IMR-90 (cell line): ENCODE measurements around the gene KRT8. TPM values are rescaled to one million over a fixed set of nuclear protein-coding genes. Genes with fewer than 3 reads are reported as not detected.

ENCODE experiments used
- ATAC-seq: fragments of 200-7000 bp; cut with Tn5 transposase; 2 replicates; pipeline ENCODE4 v1.9.1; 2020; ENCODE audit warnings: low read depth, mild to moderate bottlenecking, moderate library complexity
- BruUV-seq: library from RNA; stranded (reverse); fragments of 400-500 nt; replicated peaks from 2 replicates; lab custom pipeline; 2021; lab: Mats Ljungman, UMichigan
- CTCF ChIA-PET: fragments of 300-600 bp; formaldehyde crosslinking; extraction: SDS; loops from one replicate; lab custom pipeline; 2021; ENCODE audit warnings: antibody characterized with exemption; lab: Yijun Ruan, JAX
- POLR2A ChIA-PET: fragments of 300-600 bp; sonication (Branson Sonifier 250); formaldehyde crosslinking; loops from one replicate; lab custom pipeline; 2022; ENCODE audit warnings: antibody characterized with exemption; ENCODE audit not compliant: unreplicated experiment; lab: Charles Lee
- DNase-seq: peaks from one replicate; pipeline ENCODE4 v3.0.0; 2013
- H2AFZ ChIP-seq: replicated peaks from 2 replicates; pipeline ENCODE3; 2013; ENCODE audit warnings: low read length, mild to moderate bottlenecking; ENCODE audit not compliant: poor library complexity
- H2AK5ac ChIP-seq: 2 replicates; pipeline ENCODE4 v1.6.1; 2013; ENCODE audit warnings: low read depth, low read length, inconsistent platforms
- H2AK9ac ChIP-seq: replicated peaks from 2 replicates; pipeline ENCODE3; 2013; ENCODE audit warnings: mild to moderate bottlenecking, low read depth, low read length, moderate library complexity; ENCODE audit not compliant: poor library complexity
- H2BK120ac ChIP-seq: 2 replicates; pipeline ENCODE4 v1.6.1; 2013; ENCODE audit warnings: low read depth, low read length, inconsistent platforms
- H2BK15ac ChIP-seq: 3 replicates; pipeline ENCODE4 v1.6.1; 2013; ENCODE audit warnings: low read depth, low read length, inconsistent platforms
- H2BK20ac ChIP-seq: 2 replicates; pipeline ENCODE4 v1.6.1; 2013; ENCODE audit warnings: low read depth, mild to moderate bottlenecking, inconsistent platforms, low read length, moderate library complexity
- H2BK5ac ChIP-seq: 2 replicates; pipeline ENCODE4 v1.6.1; 2013; ENCODE audit warnings: mild to moderate bottlenecking, low read depth, low read length, inconsistent platforms; ENCODE audit not compliant: poor library complexity, severe bottlenecking
- H3K14ac ChIP-seq: replicated peaks from 2 replicates; pipeline ENCODE4 v1.6.1; 2013; ENCODE audit warnings: low read depth, low read length, inconsistent platforms
- H3K18ac ChIP-seq: 2 replicates; pipeline ENCODE4 v1.6.1; 2013; ENCODE audit warnings: low read depth, low read length, control low read depth
- H3K23ac ChIP-seq: 2 replicates; pipeline ENCODE4 v1.6.1; 2013; ENCODE audit warnings: low read depth, low read length, inconsistent platforms
- H3K27ac ChIP-seq: 2 replicates; pipeline ENCODE4 v1.5.1; 2013; ENCODE audit warnings: mild to moderate bottlenecking, control low read depth, low read length; ENCODE audit not compliant: insufficient read depth
- H3K27me3 ChIP-seq: 2 replicates; pipeline ENCODE4 v1.6.1; 2013; ENCODE audit warnings: low read length; ENCODE audit not compliant: control insufficient read depth, insufficient read depth
- H3K36me3 ChIP-seq: 2 replicates; pipeline ENCODE4 v1.6.1; 2013; ENCODE audit warnings: low read length, mixed read lengths; ENCODE audit not compliant: control insufficient read depth, insufficient read depth
- H3K4ac ChIP-seq: 2 replicates; pipeline ENCODE4 v1.6.1; 2013; ENCODE audit warnings: low read depth, low read length, inconsistent platforms
- H3K4me1 ChIP-seq: 2 replicates; pipeline ENCODE4 v1.6.1; 2013; ENCODE audit warnings: low read length, mixed read lengths; ENCODE audit not compliant: control insufficient read depth, insufficient read depth
- H3K4me2 ChIP-seq: 2 replicates; pipeline ENCODE4 v1.6.1; 2013; ENCODE audit warnings: low read depth, mild to moderate bottlenecking, control low read depth, low read length, moderate library complexity
- H3K4me3 ChIP-seq: 2 replicates; pipeline ENCODE4 v1.5.1; 2013; ENCODE audit warnings: low read depth, mild to moderate bottlenecking, control low read depth, low read length, moderate library complexity; ENCODE audit not compliant: insufficient read depth
- H3K56ac ChIP-seq: 2 replicates; pipeline ENCODE4 v1.6.1; 2013; ENCODE audit warnings: low read length, inconsistent platforms; ENCODE audit not compliant: insufficient read depth; ENCODE audit errors: extremely low read depth
- H3K79me1 ChIP-seq, 2 experiments: 2 replicates each; pipeline ENCODE4 v1.6.1; 2013; ENCODE audit warnings: low read length in 2 of 2, inconsistent platforms in 1 of 2, low read depth in 1 of 2
- H3K9ac ChIP-seq: 2 replicates; pipeline ENCODE4 v1.6.1; 2013; ENCODE audit warnings: low read depth, low read length, control low read depth
- H3K9me1 ChIP-seq: 2 replicates; pipeline ENCODE4 v1.6.1; 2013; ENCODE audit warnings: low read length, inconsistent platforms; ENCODE audit not compliant: insufficient read depth
- H3K9me3 ChIP-seq: 2 replicates; pipeline ENCODE4 v1.6.1; 2013; ENCODE audit warnings: low read length; ENCODE audit not compliant: control insufficient read depth, insufficient read depth
- H4K20me1 ChIP-seq: 2 replicates; pipeline ENCODE4 v1.6.1; 2013; ENCODE audit warnings: low read length, inconsistent platforms; ENCODE audit not compliant: insufficient read depth
- H4K5ac ChIP-seq: 2 replicates; pipeline ENCODE4 v1.6.1; 2013; ENCODE audit warnings: mild to moderate bottlenecking, low read depth, low read length, control low read depth
- H4K8ac ChIP-seq, 2 experiments: 2 replicates each; pipeline ENCODE4 v1.6.1; 2013; ENCODE audit warnings: low read depth in 2 of 2, low read length in 2 of 2, control low read depth in 1 of 2, inconsistent platforms in 1 of 2
- H4K91ac ChIP-seq: 2 replicates; pipeline ENCODE4 v1.6.1; 2013; ENCODE audit warnings: low read depth, low read length, inconsistent platforms; ENCODE audit not compliant: insufficient read depth
- BHLHE40 ChIP-seq: fragments of 150-350 bp; IDR thresholded peaks from 2 replicates; pipeline ENCODE4 v1.6.1; 2016; ENCODE audit warnings: mild to moderate bottlenecking, low read depth, low read length
- CEBPB ChIP-seq: IDR thresholded peaks from 2 replicates; pipeline ENCODE4 v1.6.1; 2012; ENCODE audit warnings: low read depth, low read length, improper control_type of control experiment
- CHD1 ChIP-seq: IDR thresholded peaks from 2 replicates; pipeline ENCODE4 v1.6.1; 2012; ENCODE audit warnings: low read depth, low read length, improper control_type of control experiment
- FOS ChIP-seq: fragments of 150-350 bp; IDR thresholded peaks from 2 replicates; pipeline ENCODE4 v1.6.1; 2016; ENCODE audit warnings: low read depth, low read length
- MAFK ChIP-seq: IDR thresholded peaks from 2 replicates; pipeline ENCODE4 v1.6.1; 2012; ENCODE audit warnings: low read depth, low read length, improper control_type of control experiment
- MAZ ChIP-seq: IDR thresholded peaks from 2 replicates; pipeline ENCODE4 v1.6.1; 2012; ENCODE audit warnings: low read depth, mild to moderate bottlenecking, low read length, improper control_type of control experiment, moderate library complexity, borderline replicate concordance
- MXI1 ChIP-seq: IDR thresholded peaks from 2 replicates; pipeline ENCODE4 v1.6.1; 2012; ENCODE audit warnings: low read depth, mild to moderate bottlenecking, low read length, moderate library complexity, borderline replicate concordance
- NFE2L2 ChIP-seq: fragments of 150-350 bp; IDR thresholded peaks from 2 replicates; pipeline ENCODE4 v1.6.1; 2016; ENCODE audit warnings: low read depth, mild to moderate bottlenecking, low read length
- POLR2A ChIP-seq: IDR thresholded peaks from 2 replicates; pipeline ENCODE4 v1.6.1; 2012; ENCODE audit warnings: mild to moderate bottlenecking, low read depth, low read length
- RAD21 ChIP-seq: IDR thresholded peaks from 2 replicates; pipeline ENCODE4 v1.6.1; 2012; ENCODE audit warnings: low read length, improper control_type of control experiment
- RCOR1 ChIP-seq: IDR thresholded peaks from 2 replicates; pipeline ENCODE4 v1.6.1; 2012; ENCODE audit warnings: mild to moderate bottlenecking, low read length, improper control_type of control experiment; ENCODE audit not compliant: insufficient replicate concordance
- RFX5 ChIP-seq: IDR thresholded peaks from 2 replicates; pipeline ENCODE4 v1.8.0; 2012; ENCODE audit warnings: low read depth, mild to moderate bottlenecking, low read length, moderate library complexity
- SMC3 ChIP-seq: fragments of 150-350 bp; IDR thresholded peaks from 2 replicates; pipeline ENCODE4 v1.6.1; 2016; ENCODE audit warnings: low read depth, mild to moderate bottlenecking, antibody characterized with exemption, low read length, moderate library complexity
- WGBS, 2 experiments: methylation state at CpG; one replicate each; pipeline versions ENCODE4 v1.1.5 to v1.1.7; 2013; ENCODE audit warnings: missing lambda C conversion rate in 2 of 2; ENCODE audit not compliant: insufficient read length in 1 of 2; ENCODE audit errors: extremely low coverage in 2 of 2; 5-methylcytosine and 5-hydroxymethylcytosine counted together
- dilution Hi-C: fragments of 300-500 bp; cut with HindIII; formaldehyde crosslinking; loops from one replicate; pipeline ENCODE4 v1.14.3; 2018; ENCODE audit warnings: low sequenced_read_pairs; ENCODE audit not compliant: unreplicated experiment
- in situ Hi-C: fragments of 300-500 bp; cut with MboI; formaldehyde crosslinking; loops from 3 replicates; pipeline ENCODE4 v1.14.3; 2019; ENCODE audit warnings: low sequenced_read_pairs, inconsistent platforms, mixed read lengths
- intact Hi-C: fragments of 100-400 bp; cut with micrococcal nuclease; formaldehyde crosslinking; loops from 2 replicates; pipeline ENCODE4 v1.10.0; 2022
- polyA plus RNA-seq, 3 experiments: library from polyadenylated mRNA; depleted of rRNA; stranded (reverse); fragments of >200 nt; gene quantifications; 2 replicates each; pipeline ENCODE4 v1.2.3, GENCODE V29; 2012; ENCODE audit warnings: low replicate concordance in 1 of 3
- total RNA-seq: library from RNA; depleted of rRNA; stranded (reverse); fragments of >200 nt; gene quantifications from 2 replicates; pipeline ENCODE4 v1.2.3, GENCODE V29; 2012
- TF ChIP-seq, protein P1 (sequence below): fragments of 150-350 bp; IDR thresholded peaks from 2 replicates; pipeline ENCODE4 v1.6.1; 2016; ENCODE audit warnings: low read depth, mild to moderate bottlenecking, low read length, moderate library complexity, borderline replicate concordance
- TF ChIP-seq, protein P2 (sequence below): conservative IDR thresholded peaks from 2 replicates; pipeline ENCODE4 v1.5.1; 2012; ENCODE audit warnings: mild to moderate bottlenecking, low read depth, low read length, improper control_type of control experiment
- TF ChIP-seq, protein P3 (sequence below): fragments of 150-350 bp; IDR thresholded peaks from 2 replicates; pipeline ENCODE4 v1.6.1; 2017; ENCODE audit warnings: mild to moderate bottlenecking, antibody characterized with exemption, low read length, low read depth

Gene KRT8
- total and polyA plus RNA-seq, 2 of the 4 experiments (the other 2 are of a cell fraction) = 10.9 to 39.3 TPM

DNA sequence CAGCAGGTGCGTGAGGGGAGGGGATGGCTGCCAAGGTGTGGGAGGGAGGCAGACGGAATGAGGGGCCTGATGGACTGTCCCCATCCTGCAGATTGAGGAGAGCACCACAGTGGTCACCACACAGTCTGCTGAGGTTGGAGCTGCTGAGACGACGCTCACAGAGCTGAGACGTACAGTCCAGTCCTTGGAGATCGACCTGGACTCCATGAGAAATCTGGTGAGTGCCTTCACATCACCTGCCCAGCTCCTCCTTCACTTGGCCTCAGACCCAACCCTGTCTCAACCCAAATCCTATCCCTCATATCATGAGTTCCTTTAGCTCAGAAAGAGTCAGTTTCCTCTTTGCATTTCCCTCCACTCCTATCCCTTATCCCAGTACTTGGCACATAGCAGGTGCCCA is 46.8 kb upstream of the KRT8 start:
- no peak overlapping the region for H2BK120ac ChIP-seq
- H2BK5ac ChIP-seq = no peak overlapping the region
- H4K8ac ChIP-seq = no peak overlapping the region
- H2AFZ ChIP-seq = no peak overlapping the region
- H3K4me1 ChIP-seq = peaks cover 8% of the 10 kb centered on the region
- H2BK15ac ChIP-seq = no peak overlapping the region; the same call in 2 of the 3 replicates
- intact Hi-C loops (no loop called here), in situ Hi-C loops (no loop called here), dilution Hi-C loops (no loop called here)
- ATAC-seq = no peak
- no peaks in the 10 kb centered on the region for H3K9me3 ChIP-seq
- 0 out of 2 replicates have a peak, but pooled peaks cover 10% of the 10 kb centered on the region for H3K9me1 ChIP-seq
- H3K4me3 ChIP-seq = no peak overlapping the region
- H3K14ac ChIP-seq = no peak overlapping the region
- BruUV-seq = TSS peak; percentile 75
- no peak overlapping the region for H3K9ac ChIP-seq
- no peak overlapping the region for H3K4me2 ChIP-seq
- TF ChIP-seq POLR2A = no peak
- TF ChIP-seq MAFK = no peak
- TF ChIP-seq, protein P1, sequence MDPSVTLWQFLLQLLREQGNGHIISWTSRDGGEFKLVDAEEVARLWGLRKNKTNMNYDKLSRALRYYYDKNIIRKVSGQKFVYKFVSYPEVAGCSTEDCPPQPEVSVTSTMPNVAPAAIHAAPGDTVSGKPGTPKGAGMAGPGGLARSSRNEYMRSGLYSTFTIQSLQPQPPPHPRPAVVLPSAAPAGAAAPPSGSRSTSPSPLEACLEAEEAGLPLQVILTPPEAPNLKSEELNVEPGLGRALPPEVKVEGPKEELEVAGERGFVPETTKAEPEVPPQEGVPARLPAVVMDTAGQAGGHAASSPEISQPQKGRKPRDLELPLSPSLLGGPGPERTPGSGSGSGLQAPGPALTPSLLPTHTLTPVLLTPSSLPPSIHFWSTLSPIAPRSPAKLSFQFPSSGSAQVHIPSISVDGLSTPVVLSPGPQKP = no peak
- no peak for TF ChIP-seq NFE2L2
- TF ChIP-seq RFX5 = no peak
- TF ChIP-seq, protein P2, sequence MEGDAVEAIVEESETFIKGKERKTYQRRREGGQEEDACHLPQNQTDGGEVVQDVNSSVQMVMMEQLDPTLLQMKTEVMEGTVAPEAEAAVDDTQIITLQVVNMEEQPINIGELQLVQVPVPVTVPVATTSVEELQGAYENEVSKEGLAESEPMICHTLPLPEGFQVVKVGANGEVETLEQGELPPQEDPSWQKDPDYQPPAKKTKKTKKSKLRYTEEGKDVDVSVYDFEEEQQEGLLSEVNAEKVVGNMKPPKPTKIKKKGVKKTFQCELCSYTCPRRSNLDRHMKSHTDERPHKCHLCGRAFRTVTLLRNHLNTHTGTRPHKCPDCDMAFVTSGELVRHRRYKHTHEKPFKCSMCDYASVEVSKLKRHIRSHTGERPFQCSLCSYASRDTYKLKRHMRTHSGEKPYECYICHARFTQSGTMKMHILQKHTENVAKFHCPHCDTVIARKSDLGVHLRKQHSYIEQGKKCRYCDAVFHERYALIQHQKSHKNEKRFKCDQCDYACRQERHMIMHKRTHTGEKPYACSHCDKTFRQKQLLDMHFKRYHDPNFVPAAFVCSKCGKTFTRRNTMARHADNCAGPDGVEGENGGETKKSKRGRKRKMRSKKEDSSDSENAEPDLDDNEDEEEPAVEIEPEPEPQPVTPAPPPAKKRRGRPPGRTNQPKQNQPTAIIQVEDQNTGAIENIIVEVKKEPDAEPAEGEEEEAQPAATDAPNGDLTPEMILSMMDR = no peak
- TF ChIP-seq MAZ = no peak
- no peak for TF ChIP-seq SMC3
- no peak for TF ChIP-seq RCOR1
- TF ChIP-seq BHLHE40 = no peak
- no peak for TF ChIP-seq FOS
- no peak for TF ChIP-seq RAD21
- TF ChIP-seq CEBPB = no peak
- TF ChIP-seq MXI1 = no peak
- TF ChIP-seq, protein P3, sequence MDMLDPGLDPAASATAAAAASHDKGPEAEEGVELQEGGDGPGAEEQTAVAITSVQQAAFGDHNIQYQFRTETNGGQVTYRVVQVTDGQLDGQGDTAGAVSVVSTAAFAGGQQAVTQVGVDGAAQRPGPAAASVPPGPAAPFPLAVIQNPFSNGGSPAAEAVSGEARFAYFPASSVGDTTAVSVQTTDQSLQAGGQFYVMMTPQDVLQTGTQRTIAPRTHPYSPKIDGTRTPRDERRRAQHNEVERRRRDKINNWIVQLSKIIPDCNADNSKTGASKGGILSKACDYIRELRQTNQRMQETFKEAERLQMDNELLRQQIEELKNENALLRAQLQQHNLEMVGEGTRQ = no peak
- no peak for TF ChIP-seq CHD1
- H3K79me1 ChIP-seq = peaks cover 11 to 38% of the 10 kb centered on the region in 2 experiments; a peak in 3 of 4 replicates
- no peak for DNase-seq
- H2AK9ac ChIP-seq = no peak overlapping the region
- CTCF ChIA-PET = interaction anchor here (1.4 kb wide), 1 partner anchor 67 kb away, joined by 4 read pairs; no protein-coding TSS in a partner anchor
- H2BK20ac ChIP-seq = no peak overlapping the region
- H4K91ac ChIP-seq = no peak overlapping the region
- 100% methylated on average over 2 of the region's 6 CpGs; no CpG with 5 or more reads in 1 of the 2 experiments for WGBS, 2 experiments
- no peak overlapping the region for H2AK5ac ChIP-seq
- H3K23ac ChIP-seq = no peak overlapping the region
- no peaks in the 10 kb centered on the region for H4K20me1 ChIP-seq
- H3K18ac ChIP-seq = no peak overlapping the region
- no peak overlapping the region for H4K5ac ChIP-seq
- peaks cover 7% of the 10 kb centered on the region; the same call in 1 of the 2 replicates for H3K36me3 ChIP-seq
- H3K4ac ChIP-seq = no peak overlapping the region
- POLR2A ChIA-PET = no interaction called here
- H3K27me3 ChIP-seq = no peaks in the 10 kb centered on the region
- no peak overlapping the region for H3K27ac ChIP-seq
- H3K56ac ChIP-seq = no peak overlapping the region
